Stimulated activated CD8-positive, alpha-beta memory T cell treated with anti-CD3 and anti-CD28 coated beads, Interleukin-7, amount 100 ng/mL, for 48 hours (primary cell): ENCODE measurements around the gene RNU5D-1.
A peak's percentile ranks its signal among the peaks of the same experiment; 100 is the strongest.
"Not testable (repeated sequence)": the region's sequence is repeated elsewhere in the genome, so short reads cannot be mapped to it uniquely, and the experiment has no call there.

Source experiments
- DNase-seq, 2 donors: peaks; one replicate each; pipeline ENCODE4 v3.0.0-alpha.2; 2020; ENCODE audit warnings: low read depth in 1 of 2; ENCODE audit errors: extremely low read depth in 1 of 2

Gene RNU5D-1

DNA sequence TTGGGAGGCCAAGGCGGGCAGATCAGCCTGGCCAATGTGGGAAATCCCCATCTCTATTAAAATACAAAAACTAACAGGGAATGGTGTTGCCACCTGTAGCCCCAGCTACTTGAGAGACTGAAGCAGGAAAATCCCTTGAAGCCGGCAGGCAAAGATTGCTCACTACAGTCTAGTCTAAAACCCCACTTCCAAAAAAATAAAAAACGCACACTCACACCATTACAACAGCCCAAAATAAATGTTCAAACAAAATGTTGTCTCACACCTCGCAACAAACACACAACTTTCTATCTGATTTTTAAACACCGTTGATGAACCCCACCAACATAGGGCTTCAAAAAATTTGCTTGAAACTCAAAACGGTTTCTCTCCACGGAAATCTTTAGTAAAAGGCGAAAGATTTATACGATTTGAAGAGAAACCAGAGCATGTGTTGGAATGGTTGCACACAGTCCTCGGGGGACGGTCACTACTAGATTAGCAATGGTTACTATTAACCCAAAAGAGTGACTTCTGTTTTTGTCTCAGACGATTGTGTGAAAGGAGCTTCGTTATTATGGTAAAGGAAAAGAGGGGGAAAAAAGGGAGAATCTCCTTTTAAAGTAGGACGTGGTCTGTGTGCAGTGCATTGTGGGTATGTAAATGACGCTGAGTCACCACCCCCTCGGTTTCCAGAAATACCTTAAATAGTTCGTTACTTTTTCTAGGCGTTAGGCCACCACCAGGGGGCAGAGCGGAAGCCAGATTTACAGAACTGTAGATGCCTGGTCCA, at the start of gene RNU5D-1:
TSS of gene RNU5D-1 (minus strand) at position 430 of the 772 bp plus-strand sequence.
- peak; percentile 76 to 92 for DNase-seq

- DNase-seq, result no peak
These were observed 49.7 kb upstream of the RNU5D-1 start for GRCh38 chr1:44780583-44781121.

DNA sequence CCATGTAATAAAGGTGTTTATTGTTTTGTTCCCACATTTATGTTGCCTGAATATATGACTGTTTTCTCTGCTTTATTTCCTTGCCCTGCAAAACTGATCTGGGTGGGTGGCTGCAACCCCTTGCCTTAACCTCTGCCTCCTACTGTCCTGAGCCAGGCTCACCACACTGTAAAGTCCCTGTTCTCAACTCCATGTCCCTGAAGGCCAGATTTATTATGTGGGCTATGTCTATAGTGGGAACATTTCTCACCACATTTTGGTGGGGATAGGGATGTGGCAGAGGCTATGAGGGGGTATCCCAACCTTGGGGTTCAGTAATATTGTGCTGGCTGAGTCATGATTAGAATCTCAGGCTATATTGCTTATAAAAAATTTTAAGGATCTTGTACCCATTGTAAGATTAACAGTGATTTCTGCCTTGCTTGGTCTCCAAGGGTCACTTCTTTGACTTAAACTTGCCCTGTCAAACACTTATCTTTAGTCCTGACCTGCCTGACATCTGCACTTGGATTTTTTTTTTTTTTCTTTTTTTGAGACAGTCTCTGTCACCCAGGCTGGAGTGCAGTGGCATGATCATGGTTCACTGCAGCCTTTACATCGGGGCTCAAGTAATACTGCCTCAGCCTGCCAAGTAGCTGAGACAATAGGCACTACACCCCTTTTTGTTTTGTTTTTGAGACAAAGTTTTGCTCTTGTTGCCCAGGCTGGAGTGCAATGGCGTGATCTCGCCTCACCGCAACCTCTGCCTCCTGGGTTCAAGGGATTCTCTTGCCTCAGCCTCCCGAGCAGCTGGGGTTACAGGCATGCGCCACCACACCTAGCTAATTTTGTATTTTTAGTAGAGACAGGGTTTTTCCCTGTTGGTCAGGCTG, 48.0 kb upstream of the RNU5D-1 start:
- no peak for DNase-seq

- DNase-seq, result no peak
These were observed 47.1 kb upstream of the RNU5D-1 start for GRCh38 chr1:44777969-44778635.

GRCh38 chr1:44777547-44777946, 46.6 kb upstream of the RNU5D-1 start:
- no peak for DNase-seq

- no peak for DNase-seq
These were observed 45.7 kb upstream of the RNU5D-1 start for GRCh38 chr1:44776730-44777068.

DNA sequence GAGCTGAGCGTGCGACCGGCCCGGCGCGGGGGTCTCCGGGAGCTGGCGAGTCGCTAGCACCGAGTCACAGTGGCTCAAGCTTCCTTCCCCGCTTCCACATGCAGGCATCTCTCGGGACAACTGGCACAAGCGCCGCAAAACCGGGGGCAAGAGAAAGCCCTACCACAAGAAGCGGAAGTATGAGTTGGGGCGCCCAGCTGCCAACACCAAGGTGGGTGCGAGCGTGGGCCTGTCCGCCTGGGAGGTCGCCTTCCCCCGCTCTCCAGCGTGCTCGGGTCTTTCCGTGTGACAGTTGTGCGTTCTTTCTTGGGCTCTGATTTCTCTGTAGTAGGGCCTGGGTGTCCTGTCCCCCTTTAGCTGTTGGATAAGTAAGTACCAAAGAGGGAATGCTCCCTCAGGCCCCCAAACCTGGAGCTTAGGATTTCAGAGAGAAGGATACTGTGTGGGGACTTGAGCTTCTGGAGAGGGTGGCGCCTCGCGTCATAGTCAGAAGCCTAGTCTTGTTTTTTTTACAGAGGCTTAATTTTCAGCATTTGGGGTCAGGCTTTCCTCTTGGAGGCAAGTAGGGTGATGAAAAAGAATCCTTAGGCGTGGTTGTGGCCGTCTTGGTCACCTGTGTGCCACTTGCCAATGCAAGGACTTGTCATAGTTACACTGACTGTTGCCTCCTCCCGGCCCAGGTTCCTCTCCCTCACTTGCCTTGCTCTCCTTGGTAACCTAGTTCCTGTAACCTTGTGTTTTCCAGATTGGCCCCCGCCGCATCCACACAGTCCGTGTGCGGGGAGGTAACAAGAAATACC, 45.2 kb upstream of the RNU5D-1 start:
- peak in 1 of 2 donors; percentile 16 for DNase-seq

DNA sequence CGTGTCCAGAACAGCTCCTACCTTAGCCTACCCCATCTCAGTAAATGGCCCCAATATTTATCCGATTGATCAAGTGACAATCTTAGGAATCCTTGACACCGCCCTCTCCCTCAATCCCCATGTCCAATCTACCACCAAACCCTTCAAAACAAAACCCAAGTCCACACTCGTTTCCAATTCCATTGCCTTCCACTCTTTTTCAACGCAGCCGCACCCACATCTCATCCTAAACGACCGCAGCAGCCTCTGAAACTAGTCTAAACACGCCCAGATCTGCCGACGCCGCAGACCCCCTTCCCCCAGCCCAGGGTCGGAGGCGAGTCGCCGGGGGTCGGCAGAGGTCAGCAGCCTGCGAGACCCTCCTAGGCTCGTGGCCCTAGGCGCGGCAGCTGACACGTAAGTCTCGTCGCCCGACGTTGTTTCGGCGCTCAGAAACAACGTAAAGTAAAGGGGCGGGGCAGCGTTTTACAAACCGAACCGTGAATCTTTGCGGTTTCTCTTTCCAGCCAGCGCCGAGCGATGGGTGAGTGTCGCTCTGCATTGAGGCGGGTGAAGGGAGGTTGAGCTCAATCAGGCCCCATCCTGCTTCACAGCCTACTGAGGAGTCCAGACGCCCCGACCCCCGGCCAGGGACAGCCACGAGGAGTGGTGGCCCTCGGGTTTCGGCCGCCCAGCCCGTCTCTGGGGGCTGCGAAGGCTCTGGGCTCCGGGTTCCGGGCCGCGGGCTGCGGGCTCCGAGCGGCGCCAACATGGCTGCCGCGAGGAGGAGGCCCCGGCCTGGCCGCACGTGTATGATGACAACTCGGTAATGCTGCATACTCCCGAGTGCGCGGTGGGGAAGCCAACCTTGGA, 44.3 kb upstream of the RNU5D-1 start, which contains the start of gene RPS8:
TSS of gene RPS8 (plus strand) at position 463 of the 852 bp plus-strand sequence. CDS start at position 520, 57 bp downstream.
- DNase-seq, result peak; percentile 69 to 88

DNA sequence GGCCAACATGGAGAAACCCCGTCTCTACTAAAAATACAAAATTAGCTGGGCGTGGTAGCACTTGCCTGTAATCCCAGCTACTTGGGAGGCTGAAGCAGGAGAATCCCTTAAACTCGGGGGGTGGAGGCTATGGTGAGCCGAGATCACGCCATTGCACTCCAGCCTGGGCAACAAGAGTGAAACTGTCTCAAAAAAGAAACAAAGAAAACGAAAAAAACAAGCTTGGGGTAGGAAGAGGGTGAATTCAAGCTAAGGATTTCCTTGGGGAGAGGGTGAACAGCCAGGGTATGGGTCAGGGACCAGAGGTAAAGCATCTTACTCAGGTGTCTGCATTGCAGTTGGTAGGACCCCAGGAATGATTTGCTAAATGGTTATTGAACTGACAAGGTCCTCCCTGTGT, 35.5 kb upstream of the RNU5D-1 start:
- not testable (repeated sequence) for DNase-seq

DNA sequence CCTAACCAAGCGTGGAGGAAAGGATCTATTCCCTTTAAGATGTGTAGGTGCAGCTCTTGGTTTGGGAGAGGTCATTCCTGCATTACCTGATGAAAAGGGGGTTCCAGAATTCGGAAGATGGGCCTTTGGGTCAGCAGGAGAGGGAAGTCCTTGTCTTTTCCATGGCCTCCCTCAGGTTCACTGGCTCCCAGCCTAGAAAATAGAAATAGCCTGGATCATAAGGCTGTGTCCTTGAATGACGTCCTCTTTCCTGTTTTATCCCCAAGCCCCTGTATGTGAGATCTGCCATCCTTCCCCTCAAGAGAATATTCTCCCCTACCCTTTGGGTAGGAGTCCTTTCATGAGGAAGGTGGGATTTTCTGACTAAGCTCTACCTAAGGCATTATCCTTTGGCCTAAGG, 29.9 kb upstream of the RNU5D-1 start:
- no peak for DNase-seq

DNA sequence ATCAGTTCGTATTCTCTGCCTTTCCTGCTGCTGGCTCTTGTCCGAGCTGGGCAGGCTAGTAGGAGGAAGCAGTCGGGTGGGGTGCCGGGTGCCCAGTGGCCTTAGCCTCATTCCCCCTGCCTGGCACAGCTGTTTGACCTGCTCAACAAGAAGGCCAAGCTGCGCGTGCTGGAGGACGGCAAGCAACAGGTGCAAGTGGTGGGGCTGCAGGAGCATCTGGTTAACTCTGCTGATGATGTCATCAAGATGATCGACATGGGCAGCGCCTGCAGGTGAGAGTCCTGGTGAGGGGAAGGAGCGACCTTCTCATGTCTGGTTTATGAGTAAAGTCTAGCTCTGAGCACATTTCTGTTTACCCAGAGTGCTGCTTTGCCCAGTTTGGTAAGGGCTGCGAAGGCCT, 28.1 kb upstream of the RNU5D-1 start:
- no peak for DNase-seq

DNA sequence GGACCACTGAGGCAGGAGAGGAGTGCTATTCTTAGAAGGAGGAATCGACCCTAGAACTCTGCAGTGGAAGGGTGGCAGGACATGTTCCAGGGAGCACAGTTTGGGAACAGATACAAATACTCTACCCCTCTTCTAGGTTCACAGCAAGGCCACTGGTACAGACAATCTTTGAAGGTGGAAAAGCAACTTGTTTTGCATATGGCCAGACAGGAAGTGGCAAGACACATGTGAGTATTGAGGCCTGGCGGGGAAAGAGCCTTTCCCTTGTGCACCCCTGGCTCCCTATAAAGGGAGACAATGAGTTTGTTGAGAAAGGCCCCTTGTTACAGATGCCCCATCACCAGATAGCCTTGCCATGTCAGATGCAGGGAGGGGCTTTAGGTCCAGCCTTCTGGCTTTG, 26.4 kb upstream of the RNU5D-1 start:
- DNase-seq, result no peak

- DNase-seq, result no peak
These were observed 16.9 kb upstream of the RNU5D-1 start for GRCh38 chr1:44747878-44748277.

DNA sequence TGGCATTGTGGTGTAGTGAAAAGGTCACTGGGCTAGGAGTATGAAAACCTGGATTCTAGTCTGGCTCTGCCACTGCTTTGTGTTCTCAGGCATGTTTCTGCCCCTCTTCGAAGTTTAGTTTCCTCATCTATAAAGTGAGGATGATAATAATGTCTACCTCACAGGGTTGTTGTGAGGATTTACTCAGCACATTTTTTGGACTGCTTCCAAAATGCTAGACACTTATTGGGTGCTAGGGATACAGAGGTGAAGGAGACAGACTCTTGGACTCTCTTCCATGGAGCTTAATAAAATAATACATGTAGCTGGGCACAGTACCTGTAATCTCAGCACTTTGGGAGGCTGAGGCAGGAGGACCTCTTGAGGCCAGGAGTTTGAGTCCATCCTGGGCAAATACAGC, 12.2 kb upstream of the RNU5D-1 start:
- no peak for DNase-seq

DNA sequence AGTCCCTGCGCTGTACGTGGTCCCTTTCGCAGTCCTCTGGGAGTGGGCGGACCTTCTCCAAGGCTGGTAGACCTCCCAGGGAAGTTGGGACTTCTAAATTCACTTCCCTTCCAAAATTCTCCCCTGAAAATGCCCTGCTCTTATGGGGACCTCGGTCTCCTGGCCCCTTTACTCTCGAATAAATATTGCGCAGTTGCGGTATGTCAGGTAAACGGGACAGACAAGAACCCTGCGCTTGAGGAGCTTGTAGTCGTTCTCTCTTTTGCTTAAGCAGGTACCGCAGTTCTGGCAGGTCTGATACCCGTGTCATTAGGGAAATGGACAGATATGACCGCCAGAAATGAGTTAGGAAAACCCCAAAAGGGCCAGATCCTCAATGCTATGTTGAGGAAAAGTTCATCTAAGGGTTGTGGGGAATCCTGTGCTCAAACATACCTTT, 9.2 kb upstream of the RNU5D-1 start:
- DNase-seq, result no peak

DNA sequence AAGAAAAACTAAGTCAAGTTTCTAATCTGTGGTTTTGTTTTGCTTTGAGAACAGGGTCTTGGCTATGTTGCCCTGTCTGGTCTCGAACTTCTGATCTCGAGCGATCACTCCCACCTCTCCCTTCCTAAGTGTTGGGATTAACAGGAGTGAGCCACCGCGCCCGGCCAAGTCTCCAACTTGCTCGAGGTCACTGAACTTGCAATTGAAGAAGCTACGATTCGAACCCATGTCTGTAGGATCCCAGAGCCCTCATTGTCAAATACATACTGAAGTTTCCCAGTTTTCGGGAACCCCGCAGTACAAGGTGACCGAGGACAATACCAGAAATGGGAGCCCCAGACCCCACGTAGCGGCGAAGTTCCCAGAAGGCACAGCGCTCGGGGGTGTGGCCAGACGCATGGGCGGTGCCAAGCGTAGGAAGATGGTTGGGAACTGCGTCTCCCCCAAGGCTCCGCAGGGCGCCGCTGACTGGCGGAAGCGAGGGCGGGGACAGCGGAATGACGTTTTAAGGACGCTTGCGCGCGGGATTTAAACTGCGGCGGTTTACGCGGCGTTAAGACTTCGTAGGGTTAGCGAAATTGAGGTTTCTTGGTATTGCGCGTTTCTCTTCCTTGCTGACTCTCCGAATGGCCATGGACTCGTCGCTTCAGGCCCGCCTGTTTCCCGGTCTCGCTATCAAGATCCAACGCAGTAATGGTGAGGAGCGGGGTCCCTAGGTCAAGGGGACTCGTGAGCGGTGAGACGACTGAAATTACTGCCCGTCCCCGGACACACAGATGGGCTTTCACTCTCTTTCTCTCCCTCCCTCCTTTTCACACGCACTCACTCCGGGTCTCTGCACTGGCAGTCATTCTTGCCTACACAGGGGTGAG, 8.6 kb upstream of the RNU5D-1 start, which contains the start of gene KIF2C:
TSS of gene KIF2C (plus strand) at position 531 of the 872 bp plus-strand sequence. CDS start at position 627, 96 bp downstream.
- peak; percentile 96 for DNase-seq

GRCh38 chr1:44738953-44739306, 8.0 kb upstream of the RNU5D-1 start:
- DNase-seq, result not testable (repeated sequence)

GRCh38 chr1:44735992-44736391, 5.0 kb upstream of the RNU5D-1 start:
- no peak for DNase-seq
